NK-92 (cell line): ENCODE measurements around the gene HIF1AN.

ENCODE experiments used
- DNase-seq: peaks from one replicate; lab custom pipeline; 2025; ENCODE audit not compliant: unreplicated experiment; lab: John Stamatoyannopoulos, UW

Gene HIF1AN

DNA sequence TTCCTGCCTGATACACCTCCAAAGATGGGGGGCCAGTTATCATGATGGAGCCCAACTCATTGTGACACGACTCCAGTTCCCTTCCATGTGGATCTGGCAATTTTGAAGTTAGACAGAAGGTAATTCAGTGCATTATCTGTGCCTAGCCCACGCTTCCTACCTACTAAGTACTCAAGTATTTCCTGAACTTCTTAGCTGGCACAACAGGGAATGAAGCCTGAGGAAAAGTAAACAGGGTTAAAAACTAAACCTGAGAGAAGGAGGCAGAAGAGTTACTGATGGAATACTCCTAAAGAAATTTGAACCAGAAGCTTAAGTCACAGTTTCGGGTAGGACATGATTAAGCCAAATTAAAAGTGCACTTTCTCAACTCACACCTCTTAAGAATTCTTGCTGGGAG is 14.9 kb upstream of the HIF1AN start:
- DNase-seq, result no peak

DNA sequence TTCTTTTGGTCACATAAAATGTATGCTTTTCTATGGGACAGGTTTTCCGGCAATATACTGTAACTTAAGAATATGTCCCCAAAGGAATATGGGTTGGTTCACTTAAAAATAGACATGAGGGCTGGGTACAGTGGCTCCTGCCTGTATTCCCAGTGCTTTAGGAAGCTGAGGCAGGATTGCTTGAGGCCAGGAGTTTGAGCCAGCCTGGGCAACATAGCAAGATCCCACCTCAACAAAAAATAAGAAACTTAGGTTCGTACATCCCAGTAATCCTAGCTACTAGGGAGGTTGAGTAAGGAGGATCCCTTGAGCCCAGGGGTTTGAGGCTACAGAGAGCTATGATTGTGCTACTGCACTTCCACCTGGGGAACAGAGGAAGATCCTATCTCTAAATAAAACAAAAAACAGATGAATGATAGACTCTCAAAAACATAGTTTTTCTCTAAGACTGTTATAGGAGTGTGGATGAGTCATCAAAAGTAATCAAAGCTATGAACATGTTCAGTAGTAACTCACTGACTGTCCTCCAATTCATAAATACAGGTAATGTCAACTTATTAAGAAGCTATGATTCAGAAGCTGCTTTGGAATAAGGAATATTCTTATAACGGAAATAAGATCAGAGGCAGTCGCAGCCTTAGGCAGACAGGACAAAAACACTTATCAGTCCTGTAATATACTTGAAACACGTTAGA is 13.5 kb upstream of the HIF1AN start:
- no peak for DNase-seq

DNA sequence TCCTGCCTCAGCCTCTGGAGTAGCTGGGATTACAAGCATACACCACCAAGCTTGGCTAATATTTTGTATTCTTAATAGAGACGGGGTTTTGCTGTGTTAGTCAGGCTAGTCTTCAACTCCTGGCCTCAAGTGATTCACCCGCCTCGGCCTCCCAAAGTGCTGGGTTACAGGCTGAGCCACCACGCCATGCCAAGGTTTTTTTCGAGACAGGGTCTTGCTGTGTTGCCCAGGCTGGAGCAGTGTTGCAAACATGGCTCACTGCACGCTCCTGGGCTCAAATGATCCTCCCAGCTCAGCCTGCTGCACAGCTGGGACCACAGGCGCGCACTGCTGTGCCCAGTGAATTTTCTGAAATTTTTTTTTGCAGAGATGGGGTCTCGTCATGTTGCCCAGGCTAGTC is 12.8 kb upstream of the HIF1AN start:
- no peak for DNase-seq

DNA sequence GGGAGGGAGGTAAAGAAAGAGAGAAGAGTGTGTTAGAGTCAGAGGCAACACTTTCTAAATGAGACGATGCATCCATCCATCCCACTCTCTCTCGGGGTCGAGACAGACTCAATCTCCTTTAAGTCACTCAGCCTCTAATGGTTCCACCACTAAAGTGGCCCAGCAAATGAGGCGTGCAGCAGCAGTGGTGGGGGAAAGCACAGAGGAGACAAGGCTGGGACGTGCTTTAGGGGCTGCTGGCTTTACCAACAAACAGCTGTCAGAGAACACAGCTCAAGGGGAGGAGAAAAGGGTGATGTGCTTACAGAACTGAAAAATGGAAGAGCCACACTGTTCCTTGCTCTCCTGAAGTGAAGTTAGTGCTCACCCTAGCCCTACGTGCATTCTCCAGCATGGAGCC is 11.5 kb upstream of the HIF1AN start:
- no peak for DNase-seq

DNA sequence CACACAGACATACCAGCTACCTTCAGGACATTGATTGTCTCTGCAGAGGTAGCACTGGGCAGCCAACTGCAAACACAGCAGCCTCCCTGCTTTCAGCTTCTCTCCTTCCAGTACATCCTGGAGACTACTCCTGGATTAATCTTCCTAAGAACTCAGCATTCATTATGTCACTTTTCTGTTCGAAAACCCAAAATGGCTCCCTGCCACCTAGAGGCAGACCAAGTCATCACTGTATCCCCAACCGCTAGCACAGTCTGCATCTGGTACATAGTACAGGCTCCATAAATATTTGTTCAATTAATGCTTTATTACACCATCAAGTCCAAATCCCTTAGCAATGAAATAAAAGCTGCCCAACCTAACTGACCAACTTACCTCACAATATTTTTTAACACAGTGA is 11.1 kb upstream of the HIF1AN start:
- DNase-seq, result no peak

DNA sequence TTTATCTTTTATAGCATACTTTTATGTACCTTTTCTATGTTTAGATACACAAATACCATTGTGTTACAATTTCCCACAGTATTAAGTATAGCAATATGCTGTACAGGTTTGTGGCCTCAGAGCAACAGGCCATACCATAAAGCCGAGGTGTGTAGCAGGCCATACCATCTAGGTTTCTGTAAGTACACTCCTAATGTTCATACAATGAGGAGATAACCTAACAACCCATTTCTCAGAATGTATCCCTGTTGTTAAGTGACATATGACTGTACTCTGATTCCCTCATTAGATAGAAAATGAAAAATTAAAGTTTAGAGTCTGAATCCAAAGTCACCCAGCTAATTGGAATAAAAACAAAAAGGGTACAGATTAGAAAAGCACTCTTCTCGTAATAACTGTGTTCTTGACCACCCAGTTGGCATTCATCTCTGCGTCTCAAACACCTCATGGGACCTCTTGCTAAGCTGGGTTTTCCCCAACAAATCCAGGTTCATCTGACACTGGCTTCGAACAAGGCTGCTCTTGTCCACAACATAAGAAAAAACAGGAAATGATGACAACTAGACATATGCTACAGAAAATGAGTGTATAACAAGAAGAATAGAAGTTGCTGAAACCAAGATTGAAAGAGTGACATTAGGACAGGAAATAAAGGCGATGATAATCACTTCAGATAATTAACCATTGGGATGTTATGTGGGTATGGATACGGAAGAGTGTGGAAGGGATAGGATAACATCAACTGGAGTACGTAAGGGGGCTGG is 7.4 kb upstream of the HIF1AN start:
- no peak for DNase-seq

DNA sequence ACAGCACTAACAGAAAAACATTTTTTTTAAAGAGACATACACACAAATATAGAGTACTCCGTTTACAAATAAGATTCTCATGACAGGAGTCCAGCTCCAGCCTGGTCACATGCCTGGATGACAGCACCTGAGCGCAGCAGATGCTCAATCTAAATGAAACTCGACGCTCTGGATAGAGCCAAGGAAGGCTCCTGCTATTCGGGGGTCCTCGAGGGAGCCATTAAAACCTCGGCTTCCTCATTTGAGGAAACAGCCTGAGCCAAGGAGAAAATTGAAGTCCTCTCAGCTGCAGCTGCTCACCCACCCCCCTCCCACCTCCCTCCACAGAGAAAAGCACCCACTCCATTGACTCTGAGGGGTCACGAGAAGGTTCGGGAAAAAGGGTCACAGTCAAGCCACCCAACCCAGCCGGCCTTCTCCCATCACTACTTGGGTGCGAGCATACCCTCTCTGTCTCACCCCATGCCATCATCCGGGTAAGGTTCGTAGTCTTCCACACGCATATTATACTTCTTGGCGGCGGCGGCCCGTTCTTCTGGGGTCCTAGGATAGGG is 6.7 kb upstream of the HIF1AN start:
- DNase-seq, result no peak

DNA sequence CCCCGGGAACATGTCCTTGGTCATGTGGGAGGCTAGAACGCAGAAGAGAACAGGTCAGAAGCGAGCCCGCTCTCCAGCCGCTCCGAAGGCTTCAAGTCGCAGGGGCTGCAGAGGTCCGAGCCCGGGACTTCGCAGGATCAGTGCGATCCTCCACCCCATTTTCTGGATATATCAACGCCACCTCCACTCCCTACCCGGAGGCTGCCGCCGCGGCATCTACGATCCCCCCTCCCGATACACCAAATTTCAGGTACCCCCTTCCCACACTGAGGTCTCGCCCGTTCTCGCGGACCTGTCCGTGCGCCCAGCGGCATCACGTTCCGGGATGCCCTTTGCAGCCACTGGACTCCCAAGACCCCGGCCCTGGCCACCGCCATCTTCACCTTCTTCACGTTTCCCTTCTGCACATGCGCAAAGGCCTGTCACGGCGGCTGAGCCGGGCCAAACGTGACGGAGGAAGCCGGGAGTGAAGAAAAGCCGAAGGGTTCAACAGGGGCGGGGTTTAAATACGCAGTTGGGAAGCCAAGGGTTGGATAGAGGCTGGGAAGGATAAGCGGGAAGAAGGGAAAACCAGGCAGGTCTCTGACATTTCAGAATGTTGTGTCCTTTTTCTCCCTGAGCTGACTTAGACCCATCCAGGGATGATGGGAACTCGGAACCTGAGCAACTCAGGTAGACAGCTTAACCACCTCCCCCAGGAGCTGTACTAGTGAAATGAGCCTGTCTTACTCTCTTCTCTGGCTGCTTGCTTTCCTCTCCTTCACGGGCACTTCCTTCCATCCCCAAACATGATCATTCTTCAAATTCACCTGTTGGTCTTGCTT is 6.1 kb upstream of the HIF1AN start, which contains the start of gene NDUFB8:
Gene NDUFB8 (minus strand): TSS at position 397 of the 824 bp plus-strand sequence. CDS start 20 bp downstream, at position 377.
- peak; percentile 18 for DNase-seq

DNA sequence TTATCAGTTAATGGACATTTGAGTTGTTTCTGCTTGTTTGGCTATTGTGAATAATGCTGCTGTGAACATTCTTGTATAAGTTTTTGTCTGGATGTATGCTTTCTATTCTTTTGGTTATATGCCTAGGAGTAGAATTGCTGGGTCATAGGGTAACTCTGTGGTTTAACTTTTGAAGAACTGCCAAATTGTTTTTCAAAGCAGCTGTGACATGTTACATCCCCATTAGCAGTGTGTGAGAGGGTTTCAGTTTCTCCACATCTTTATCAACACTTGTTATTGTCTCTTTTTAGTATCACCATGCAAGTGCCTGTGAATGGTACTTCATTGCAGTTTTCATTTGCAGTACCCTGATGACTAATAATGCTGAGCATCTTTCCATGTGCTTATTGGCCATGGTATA is 4.0 kb upstream of the HIF1AN start:
- DNase-seq, result no peak

DNA sequence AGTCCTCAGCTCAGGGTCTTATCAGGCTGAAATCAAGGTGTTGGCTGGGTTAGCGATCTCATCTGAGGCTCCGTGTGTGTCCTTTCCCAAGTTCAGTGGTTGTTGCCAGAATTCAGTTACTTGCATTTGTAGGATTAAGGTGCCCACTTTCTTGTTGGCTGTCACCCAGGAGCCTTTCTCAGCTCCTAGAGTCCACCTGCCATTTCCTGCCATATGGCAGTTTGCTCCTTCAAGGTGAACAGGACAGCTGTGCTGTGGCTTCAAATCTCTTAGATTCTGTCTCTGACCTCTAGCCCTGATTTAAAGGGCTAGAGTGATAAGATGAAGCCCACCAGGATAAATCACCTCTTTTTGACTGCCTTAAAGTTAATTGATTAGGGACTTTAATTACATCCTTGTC is 1.0 kb upstream of the HIF1AN start:
- no peak for DNase-seq

DNA sequence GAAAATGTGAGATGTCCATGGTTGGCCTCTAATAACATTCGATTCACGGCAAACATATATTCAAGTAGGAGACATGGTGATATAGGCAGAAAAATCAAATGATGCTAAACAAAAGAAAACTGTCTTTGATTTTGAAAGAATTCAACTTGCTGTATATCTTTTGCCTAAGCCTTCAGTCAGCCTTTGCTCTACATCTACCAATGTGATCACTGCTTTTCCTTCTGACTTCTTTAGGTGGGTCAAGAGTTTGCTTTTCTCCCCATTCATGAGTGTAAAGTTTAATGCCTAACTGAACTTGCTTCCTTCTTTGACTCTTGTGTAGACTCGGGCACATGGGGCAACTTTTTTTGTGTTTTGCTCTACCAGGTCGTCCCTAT is 417 bp upstream of the HIF1AN start:
- DNase-seq, result no peak

DNA sequence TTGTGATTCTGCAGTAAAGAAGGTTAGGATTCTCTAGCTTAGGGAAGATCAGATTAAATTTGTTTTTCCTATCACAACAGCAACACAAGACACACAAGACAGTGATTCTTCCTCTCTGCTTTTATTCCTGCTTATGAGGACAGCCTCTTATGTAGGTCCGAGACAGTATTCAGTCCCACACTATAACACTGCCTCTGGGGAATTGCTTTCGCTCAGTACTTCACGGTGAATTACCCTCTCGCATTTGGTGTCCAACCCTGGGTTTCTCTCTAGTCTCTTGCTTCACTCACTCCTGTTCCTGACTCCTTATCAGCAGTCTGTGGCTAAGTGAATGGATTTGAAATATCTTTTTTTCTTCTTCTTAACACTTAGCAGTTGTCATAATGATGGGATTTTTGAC is 1.7 kb downstream of the HIF1AN start:
- no peak for DNase-seq

DNA sequence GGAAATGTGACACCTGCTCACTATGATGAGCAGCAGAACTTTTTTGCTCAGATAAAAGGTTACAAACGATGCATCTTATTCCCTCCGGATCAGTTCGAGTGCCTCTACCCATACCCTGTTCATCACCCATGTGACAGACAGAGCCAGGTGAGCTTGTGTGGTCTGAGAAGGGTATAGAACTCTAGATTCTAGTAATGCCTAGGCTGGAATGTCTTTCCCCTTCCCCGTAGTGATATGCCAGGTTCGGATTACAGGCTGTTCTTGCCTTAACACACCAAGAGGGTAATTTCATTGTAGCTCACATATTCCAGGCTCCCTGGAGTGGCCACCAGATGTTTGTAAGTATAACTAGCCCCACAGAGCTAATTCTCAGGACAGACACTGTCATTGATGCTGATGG is 9.2 kb downstream of the HIF1AN start:
- no peak for DNase-seq

DNA sequence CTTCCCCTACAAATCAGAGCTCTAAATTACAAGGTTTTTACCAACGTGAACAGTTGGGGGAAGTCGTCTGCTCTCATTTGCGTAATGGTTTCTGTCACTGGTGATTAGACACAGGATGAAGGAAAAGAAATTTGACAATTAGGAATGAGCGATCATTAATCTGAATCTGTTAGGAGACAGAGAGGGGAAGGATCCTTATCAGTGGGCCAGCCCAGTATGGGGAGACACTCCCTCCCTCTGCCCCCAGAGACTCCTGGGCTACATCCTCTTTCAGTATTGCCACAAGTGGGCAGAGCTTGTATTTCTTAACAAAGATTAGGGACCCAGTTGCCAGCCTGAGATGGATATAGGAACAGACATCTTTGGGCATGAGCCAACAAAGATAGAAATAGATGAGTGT is 15.5 kb downstream of the HIF1AN start:
- no peak for DNase-seq

DNA sequence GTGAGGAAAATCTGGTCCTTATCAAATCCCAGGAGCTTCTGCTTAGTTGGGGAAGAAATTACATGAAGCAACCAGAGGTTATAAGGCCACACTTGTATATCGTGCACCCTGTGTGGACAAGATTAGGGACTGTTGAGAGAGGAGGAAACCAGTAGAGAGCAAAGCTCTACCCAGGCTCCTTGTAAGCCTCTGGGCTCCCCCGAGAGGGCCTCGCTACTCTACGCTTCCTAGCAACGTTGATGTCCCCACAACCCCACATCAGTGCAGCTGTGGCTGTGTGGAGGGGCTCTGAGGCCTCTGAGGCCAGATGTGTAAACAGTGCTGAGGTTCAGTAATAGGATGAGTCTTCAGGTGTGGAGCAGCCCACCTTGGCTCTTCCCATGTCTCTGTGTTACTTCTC is 16.0 kb downstream of the HIF1AN start:
- no peak for DNase-seq

DNA sequence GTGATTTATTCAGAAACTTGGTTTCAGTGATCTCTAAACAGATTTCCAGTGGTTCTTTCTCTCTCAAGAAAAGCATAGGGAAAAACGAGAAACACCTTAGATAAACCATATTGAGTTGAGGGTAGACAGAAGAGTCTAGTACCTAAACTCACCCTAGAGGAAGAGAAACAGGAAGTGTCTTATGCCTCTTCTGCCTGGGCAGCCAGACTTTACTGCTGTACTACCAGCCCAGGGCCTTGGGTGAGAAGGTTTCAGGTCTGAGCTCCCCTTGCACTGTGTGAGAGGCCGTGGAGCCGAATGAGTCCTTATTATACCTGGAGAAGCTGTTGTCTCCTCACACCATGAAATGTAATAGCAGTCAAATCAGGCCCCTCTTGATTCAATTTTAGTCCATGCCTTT is 18.2 kb downstream of the HIF1AN start:
- no peak for DNase-seq

DNA sequence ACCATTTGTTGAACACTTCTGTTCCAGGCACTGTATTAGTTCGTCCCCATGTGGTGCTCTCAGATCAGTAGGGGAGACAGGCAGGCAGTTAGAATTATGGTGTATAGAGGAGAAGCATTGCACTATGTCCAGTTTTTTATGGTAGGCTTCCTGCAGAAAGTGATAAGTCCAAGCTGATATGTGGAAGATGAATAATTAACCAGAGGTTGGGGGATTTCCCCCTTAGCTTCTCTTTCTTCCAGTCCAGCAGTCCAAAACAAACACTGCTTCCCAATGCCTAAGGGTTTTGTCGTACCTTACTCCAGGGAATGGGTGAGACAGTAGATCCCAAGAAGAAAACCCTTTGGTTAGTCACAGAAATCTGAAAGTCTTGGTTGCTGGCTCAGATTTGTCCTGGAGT is 19.2 kb downstream of the HIF1AN start:
- DNase-seq, result no peak

DNA sequence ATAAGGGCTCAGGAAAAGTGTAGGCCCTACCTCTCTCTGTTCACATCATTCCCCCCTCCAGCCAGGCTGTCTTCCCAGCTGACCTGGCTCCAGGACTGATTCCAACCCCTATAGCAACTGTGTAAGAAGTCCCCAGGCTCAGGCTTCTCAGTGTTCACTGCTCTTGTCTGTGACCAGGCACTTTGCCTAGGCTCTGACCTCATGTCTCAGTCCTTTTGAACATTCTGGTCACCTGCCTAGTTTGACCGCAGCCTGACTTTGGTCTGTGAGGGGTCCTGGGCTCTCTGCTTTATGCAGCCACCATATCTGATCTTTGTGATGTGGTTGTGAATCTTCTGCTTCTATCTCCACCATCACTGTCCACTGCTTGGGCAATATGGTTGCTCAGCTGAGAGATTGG is 24.5 kb downstream of the HIF1AN start:
- no peak for DNase-seq

DNA sequence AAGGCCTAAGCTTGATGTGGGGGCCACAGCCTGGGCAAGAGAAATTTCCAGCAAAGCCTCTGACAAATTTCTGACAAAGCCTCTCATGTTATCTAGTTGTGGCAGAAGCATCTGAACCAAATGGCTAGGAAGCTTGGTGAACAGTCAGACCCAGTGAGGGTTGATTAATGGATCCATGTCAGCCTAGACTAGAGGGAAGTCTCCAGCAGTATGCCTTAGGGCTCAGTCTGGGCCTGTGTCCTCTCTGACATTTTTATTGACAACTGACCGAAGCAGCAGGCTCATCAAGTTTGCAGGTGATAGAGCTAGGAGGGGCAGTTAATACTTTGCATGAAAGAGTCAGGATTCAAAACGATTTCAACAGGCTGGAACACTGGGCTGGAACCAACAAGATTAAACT is 25.3 kb downstream of the HIF1AN start:
- no peak for DNase-seq

DNA sequence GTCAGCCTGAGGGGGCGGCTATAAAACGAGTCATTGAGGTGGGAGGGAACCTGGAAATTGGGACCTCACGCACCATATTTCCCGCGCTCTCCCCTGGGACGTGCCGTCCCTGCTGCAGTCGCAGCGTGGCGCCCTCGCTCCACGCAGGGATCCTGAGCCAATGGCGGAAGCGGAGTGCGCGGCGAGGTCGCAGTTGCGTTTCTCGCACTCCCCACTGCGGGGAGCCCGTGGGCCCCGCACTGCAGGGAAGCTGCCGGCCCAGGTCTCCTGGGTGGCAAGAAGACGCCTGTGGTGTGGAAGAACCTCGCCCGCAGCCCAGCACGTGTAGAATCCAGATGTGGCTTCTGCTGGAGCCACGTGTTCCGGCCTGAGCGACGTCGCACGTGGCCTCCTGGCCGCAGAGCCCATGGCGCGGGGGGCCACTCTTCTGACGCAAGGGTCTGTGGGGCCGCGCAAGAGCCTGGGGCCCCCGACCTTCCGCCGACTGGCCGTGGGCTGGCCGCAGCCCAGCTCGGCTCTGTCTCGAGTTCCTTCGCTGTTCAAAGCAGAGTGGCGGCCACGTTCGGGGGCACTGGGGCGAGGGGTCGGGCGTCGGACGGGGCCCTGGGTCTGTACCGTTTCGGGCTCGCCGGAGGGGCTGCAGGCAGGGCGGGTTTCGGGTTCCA is 26.4 kb downstream of the HIF1AN start:
- no peak for DNase-seq
